Stimulated activated CD8-positive, alpha-beta memory T cell treated with anti-CD3 and anti-CD28 coated beads, Interleukin-2, amount 100 ng/mL, for 1 hour (primary cell): ENCODE measurements around the gene RBM20.
"Not testable (repeated sequence)": the region's sequence is repeated elsewhere in the genome, so short reads cannot be mapped to it uniquely, and the experiment has no call there.

Experiments
- DNase-seq, 2 donors: peaks; one replicate each; pipeline ENCODE4 v3.0.0-alpha.2; 2020; ENCODE audit warnings: low read depth in 2 of 2

RBM20 gene

GRCh38 chr10:110853921-110854605, 209.9 kb downstream of the RBM20 start:
- no peak for DNase-seq

GRCh38 chr10:110857265-110858171, 213.4 kb downstream of the RBM20 start:
- no peak for DNase-seq

DNA sequence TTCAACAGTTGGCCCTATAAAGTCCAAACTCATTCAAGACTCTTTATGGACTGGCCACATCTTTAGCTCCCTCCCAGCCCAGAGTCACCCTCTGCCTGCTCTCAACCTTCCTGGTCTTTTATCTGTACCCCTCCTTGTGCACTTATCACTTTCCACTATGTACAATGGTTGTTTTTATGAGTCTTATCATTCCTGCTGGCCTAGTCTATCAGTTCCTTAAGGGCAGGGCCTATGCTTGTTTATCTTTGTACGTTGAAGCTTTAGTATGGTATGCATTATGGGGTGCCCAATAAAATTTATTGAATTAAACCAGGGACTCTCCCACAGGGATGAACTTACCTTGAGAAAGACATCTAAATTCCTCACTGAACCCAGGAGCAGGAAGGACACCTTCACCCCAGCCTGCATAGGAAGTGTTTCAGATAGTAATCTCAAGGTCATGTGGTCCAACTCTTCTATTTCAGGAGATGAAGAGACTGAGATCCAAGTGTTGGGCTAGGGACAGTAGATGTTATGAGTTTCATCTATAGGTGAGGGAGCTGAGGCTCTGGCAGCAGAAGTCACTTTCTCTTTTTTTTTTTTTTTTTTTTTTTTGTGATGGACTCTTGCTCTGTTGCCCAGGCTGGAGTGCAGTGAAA, 214.3 kb downstream of the RBM20 start:
- DNase-seq, result no peak

DNA sequence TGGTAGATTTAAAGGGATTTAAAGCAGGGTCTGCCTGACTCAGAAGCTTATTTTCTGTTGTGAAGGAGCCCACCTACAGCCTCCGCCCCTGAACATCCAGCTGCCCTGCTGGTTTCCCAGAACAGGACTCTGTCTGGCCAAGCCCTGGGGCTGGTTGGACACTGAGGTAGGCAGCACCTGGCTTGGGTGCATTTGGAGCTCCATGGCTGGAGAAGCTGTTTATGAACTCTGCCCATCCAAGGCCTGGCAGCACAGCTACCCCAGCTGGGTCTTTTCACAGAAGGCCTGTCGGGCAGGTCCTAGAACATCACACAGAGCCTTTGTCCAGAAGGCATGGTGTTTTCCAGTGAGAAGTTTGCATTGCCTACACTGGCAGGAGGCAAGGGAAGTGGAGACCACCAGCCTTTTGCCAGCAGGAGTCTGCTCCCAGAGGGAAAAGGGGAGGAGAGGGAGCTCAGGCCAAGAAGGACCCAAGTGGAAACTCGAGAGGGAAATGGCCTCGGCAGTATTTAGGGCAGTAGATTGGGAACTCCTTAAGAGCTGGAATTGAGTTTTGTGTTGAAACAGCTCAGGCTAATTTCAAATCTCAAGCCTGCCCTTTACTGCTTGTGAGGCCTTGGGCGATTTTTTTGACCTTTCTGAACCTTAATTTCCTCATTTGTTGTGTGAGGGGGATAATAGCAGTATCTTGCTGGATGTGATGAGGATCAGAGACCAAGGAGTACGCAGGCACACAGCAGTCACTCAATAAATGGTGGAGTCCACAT, 215.3 kb downstream of the RBM20 start:
- no peak for DNase-seq

- DNase-seq, result no peak
These were observed 215.8 kb downstream of the RBM20 start for GRCh38 chr10:110859973-110860376.

- no peak for DNase-seq
These were observed 216.6 kb downstream of the RBM20 start for GRCh38 chr10:110860576-110861241.

GRCh38 chr10:110861476-110861875, 217.3 kb downstream of the RBM20 start:
- no peak for DNase-seq

DNA sequence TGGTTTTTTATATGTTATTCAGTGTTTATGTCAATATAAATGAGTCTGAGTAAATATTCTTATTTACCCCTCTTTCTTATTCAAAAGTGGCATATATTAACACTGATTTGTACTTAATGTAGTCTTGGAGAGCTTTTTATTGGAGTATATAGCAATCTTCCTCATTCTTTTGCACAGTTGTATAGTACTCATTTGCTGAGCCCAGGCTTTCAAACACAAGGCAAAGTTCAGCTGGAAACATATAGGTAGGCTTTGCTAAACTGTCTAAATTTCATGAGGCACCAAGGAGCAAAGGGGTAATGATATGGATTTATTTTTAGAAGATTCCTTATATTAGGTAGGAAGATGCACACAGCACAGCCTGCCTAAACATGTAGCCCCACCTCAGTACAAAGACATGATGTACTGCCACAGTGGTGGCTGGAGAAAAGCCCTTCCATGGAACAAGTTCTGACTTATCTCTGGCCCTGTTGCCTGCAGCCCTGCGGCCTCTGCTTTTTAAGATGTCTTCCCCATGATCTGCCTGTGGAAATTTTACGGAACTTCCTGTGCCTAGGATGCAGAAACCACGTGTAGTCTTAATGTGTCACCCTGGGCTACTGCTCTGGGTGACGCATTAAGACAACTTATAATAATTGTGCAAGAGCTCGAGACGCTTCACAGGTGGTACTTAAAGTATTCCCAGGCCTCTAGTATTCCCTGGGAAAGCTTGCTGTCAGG, 218.0 kb downstream of the RBM20 start:
- DNase-seq, result no peak

DNA sequence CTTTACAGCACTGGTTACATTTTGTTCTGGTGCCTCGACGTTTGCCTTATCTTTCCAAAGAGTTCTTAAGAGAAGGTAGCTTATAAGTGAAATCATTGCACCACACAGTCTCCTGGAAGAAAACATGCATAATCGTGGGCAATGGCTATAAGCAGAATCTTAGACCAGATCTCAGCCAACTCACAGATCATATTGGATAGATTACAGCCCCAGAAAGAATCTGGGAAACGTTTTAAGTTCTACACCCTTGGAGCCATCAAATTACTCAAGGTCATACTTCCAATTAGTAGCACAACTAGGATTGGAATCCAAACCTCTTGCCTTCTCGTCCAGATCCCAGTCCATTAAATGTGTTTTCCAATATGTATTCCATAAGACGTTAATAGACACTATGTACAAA, 218.8 kb downstream of the RBM20 start:
- DNase-seq, result no peak

GRCh38 chr10:110863361-110863760, 219.2 kb downstream of the RBM20 start:
- DNase-seq, result no peak

GRCh38 chr10:110863956-110864355, 219.8 kb downstream of the RBM20 start:
- DNase-seq, result no peak

GRCh38 chr10:110864662-110865140, 220.6 kb downstream of the RBM20 start:
- DNase-seq, result no peak

GRCh38 chr10:110865186-110865808, 221.2 kb downstream of the RBM20 start:
- no peak for DNase-seq

- DNase-seq, result no peak
These were observed 221.8 kb downstream of the RBM20 start for GRCh38 chr10:110865809-110866482.

DNA sequence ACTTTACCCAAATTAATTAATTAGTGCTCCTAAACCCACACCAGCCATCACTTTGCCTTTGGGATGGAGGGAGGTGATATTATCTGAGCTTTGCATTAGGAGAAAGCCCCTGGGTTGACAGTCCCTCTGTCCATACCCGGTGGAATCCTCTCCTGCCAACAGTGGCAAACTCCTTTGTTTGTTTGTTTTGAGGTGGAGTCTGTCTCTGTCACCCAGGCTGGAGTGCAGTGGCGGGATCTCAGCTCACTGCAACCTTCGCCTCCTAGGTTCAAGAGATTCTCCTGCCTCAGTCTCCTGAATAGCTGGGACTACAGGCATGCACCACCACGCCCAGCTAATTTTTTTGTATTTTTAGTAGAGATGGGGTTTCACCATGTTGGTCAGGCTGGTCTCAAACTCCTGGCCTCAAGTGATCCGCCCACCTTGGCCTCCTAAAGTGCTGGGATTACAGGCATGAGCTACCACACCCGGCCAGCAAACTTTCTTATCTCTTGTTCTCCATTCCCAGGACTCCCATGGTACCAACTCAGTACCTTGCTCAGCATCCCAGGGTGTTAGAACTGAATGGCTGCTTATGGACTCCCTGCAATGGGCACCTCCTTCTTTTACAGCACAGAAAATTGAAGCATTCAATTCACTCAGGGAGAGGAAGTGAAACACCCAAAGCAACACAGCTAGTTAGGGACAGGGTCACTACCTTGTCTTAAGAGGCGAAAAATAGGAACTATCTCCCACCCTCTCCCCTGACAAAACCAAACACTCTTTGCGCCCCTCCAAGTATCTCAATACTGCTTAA, 223.1 kb downstream of the RBM20 start:
- not testable (repeated sequence) for DNase-seq

GRCh38 chr10:110867807-110868465, 223.8 kb downstream of the RBM20 start:
- no peak for DNase-seq

- no peak for DNase-seq
These were observed 224.8 kb downstream of the RBM20 start for GRCh38 chr10:110868981-110869380.

DNA sequence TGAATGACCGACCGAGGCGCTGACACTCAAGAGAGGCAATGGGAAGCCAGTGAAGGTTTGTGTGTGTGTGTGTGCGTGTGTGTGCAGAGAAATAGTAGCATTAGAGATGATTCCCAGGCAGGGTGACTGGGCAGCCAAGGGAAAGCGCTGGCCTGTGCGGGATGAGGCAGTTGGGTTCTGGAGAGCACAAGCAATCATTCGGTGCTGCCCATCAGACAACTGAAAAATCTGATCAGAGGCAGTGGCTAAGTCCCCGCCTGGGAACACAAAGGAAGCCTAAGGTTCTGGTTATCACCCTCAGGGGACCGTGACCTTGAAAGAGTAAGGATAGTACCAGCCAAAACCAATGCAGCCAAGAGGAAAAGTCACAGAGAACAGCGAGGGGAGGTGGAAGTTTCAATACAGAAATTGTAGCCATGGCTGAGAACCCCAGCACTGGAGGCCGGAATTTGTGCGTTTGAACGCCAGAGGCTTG, 226.7 kb downstream of the RBM20 start:
- no peak for DNase-seq
